HepG2 (cell line): Measurements from ENCODE around the gene DEDD2. TPM values are rescaled to one million over a fixed set of nuclear protein-coding genes. Genes with fewer than 3 reads are reported as not detected.

Experiments used
- ARID4A ChIP-seq: sonication (generic); formaldehyde crosslinking; IDR thresholded peaks from 2 replicates; pipeline ENCODE4 v1.5.0; 2020; ENCODE audit warnings: mild to moderate bottlenecking, missing genetic modification reagents, borderline replicate concordance
- ARID5B ChIP-seq: IDR thresholded peaks from 2 replicates; pipeline ENCODE4 v1.4.0; 2020; ENCODE audit warnings: mild to moderate bottlenecking, missing genetic modification reagents
- BRF2 ChIP-seq: sonication (generic); formaldehyde crosslinking; IDR thresholded peaks from 2 replicates; pipeline ENCODE4 v1.8.1; 2022; ENCODE audit warnings: mild to moderate bottlenecking, missing genetic modification reagents
- FOXK2 ChIP-seq: fragments of 450-650 bp; IDR thresholded peaks from 2 replicates; pipeline ENCODE4 v1.6.1; 2016
- HMGXB4 ChIP-seq, 2 experiments: sonication (generic) in 1 of 2; formaldehyde crosslinking in 1 of 2; IDR thresholded peaks; 2 replicates each; pipeline versions ENCODE4 v1.4.0 to v1.6.1; 2018 to 2020; ENCODE audit warnings: missing genetic modification reagents in 2 of 2, borderline replicate concordance in 1 of 2, low read depth in 1 of 2, mild to moderate bottlenecking in 1 of 2, missing biosample characterization in 1 of 2
- HOXA3 ChIP-seq: sonication (generic); formaldehyde crosslinking; IDR thresholded peaks from 2 replicates; pipeline ENCODE4 v1.5.0; 2020; ENCODE audit warnings: missing genetic modification reagents
- KDM2A ChIP-seq: sonication (generic); formaldehyde crosslinking; IDR thresholded peaks from 2 replicates; pipeline ENCODE4 v1.4.0; 2020; ENCODE audit warnings: low read depth, missing genetic modification reagents, borderline replicate concordance
- KLF12 ChIP-seq: sonication (generic); formaldehyde crosslinking; IDR thresholded peaks from 2 replicates; pipeline ENCODE4 v1.4.0; 2020; ENCODE audit warnings: missing genetic modification reagents, borderline replicate concordance
- MED8 ChIP-seq: sonication (generic); formaldehyde crosslinking; IDR thresholded peaks from 2 replicates; pipeline ENCODE4 v1.8.1; 2023; ENCODE audit warnings: mild to moderate bottlenecking, missing genetic modification reagents; ENCODE audit not compliant: insufficient replicate concordance
- NFYB ChIP-seq: sonication (generic); formaldehyde crosslinking; IDR thresholded peaks from 2 replicates; pipeline ENCODE4 v1.4.0; 2020; ENCODE audit warnings: missing genetic modification reagents
- PITX1 ChIP-seq: sonication (generic); formaldehyde crosslinking; IDR thresholded peaks from 2 replicates; pipeline ENCODE4 v1.5.1; 2020; ENCODE audit warnings: mild to moderate bottlenecking, missing genetic modification reagents
- SETDB1 ChIP-seq: sonication (generic); formaldehyde crosslinking; IDR thresholded peaks from 2 replicates; pipeline ENCODE4 v1.5.1; 2020; ENCODE audit warnings: missing genetic modification reagents, mild to moderate bottlenecking, borderline replicate concordance
- SP5 ChIP-seq: IDR thresholded peaks from 2 replicates; pipeline ENCODE4 v1.6.1; 2016; ENCODE audit warnings: low read depth, borderline replicate concordance
- TBL1XR1 ChIP-seq: fragments of 150-350 bp; IDR thresholded peaks from 2 replicates; pipeline ENCODE4 v1.6.1; 2014; ENCODE audit warnings: borderline replicate concordance, low read length; ENCODE audit not compliant: partially characterized antibody
- TBP ChIP-seq: sonication (generic); formaldehyde crosslinking; IDR thresholded peaks from 2 replicates; pipeline ENCODE4 v1.5.0; 2020; ENCODE audit warnings: missing genetic modification reagents
- ZNF468 ChIP-seq: sonication (generic); formaldehyde crosslinking; IDR thresholded peaks from 2 replicates; pipeline ENCODE4 v1.8.0; 2022; ENCODE audit warnings: mild to moderate bottlenecking, moderate library complexity, missing genetic modification reagents
- polyA plus RNA-seq, 8 experiments: library from polyadenylated mRNA; depleted of rRNA in 3 of 8; stranded (reverse) in 7 of 8; unstranded in 1 of 8; fragments of >200 nt; fragmentation: Illumina TruSeq in 4 of 8; extraction: Trizol in 4 of 8; gene quantifications; 2 replicates each; pipeline versions ENCODE4 v1.2.1 to v1.2.3, GENCODE V29; 2011 to 2016; ENCODE audit warnings: low read depth in 4 of 8, missing spikeins in 1 of 8, mixed read lengths in 1 of 8; ENCODE audit not compliant: insufficient read depth in 1 of 8
- total RNA-seq, 5 experiments: library from RNA; depleted of rRNA; stranded (reverse); fragments of >200 nt; fragmentation: Illumina TruSeq; extraction: Trizol; gene quantifications; 2 replicates each; pipeline ENCODE4 v1.2.3, GENCODE V29; 2016; ENCODE audit warnings: low read depth in 1 of 5

The DEDD2 gene
- total and polyA plus RNA-seq, 2 of the 13 experiments (the other 11 are each of a cell fraction or from before 2014, with no cell fraction given), result 19.2 to 24.7 TPM

GRCh38 chr19:42254850-42255765, 37.6 kb upstream of the DEDD2 start, which contains the start of gene ERF (continued):
- TF ChIP-seq HMGXB4 (CRISPR knock-in tag; IDR thresholded peaks at IDR 0.05; ENCODE audit: borderline replicate concordance in 1 of 2, low read depth in 1 of 2), result peak in 1 of 2 experiments; percentile 52; a peak in 1 of 4 replicates
- TF ChIP-seq BRF2 (CRISPR knock-in tag), result peak; percentile 29; the same call in 1 of the 2 replicates
- no peak for TF ChIP-seq SETDB1 (CRISPR knock-in tag)
- no peak for TF ChIP-seq MED8 (CRISPR knock-in tag)
- TF ChIP-seq ZNF468 (CRISPR knock-in tag), result no peak
- TF ChIP-seq KLF12 (CRISPR knock-in tag), result 0 out of 2 replicates have a peak, but pooled peaks have one; percentile 9
- no peak for TF ChIP-seq TBP (CRISPR knock-in tag)
- peak; percentile 23; the same call in 1 of the 2 replicates for TF ChIP-seq ARID5B
- TF ChIP-seq TBL1XR1, result peak; percentile 27
- peak; percentile 45; the same call in 1 of the 2 replicates for TF ChIP-seq HOXA3 (CRISPR knock-in tag)
- TF ChIP-seq PITX1 (CRISPR knock-in tag), result no peak
- no peak for TF ChIP-seq FOXK2
- TF ChIP-seq ARID4A, result peak; percentile 47; the same call in 1 of the 2 replicates
- TF ChIP-seq NFYB (CRISPR knock-in tag), result peak; percentile 28; the same call in 1 of the 2 replicates
- TF ChIP-seq SP5 (CRISPR knock-in tag), result peak; percentile 45; the same call in 1 of the 2 replicates
- TF ChIP-seq KDM2A (CRISPR knock-in tag), result no peak
